HCT116 (cell line): ENCODE results near the gene DCDC2C. TPM values are rescaled to one million over a fixed set of nuclear protein-coding genes. Genes with fewer than 3 reads are reported as not detected.

Experiments
- ATAC-seq: fragments of 200-7000 bp; cut with Tn5 transposase; 2 replicates; pipeline ENCODE4 v1.9.1; 2020; ENCODE audit warnings: mild to moderate bottlenecking, moderate library complexity
- BruUV-seq: library from RNA; stranded (reverse); fragments of 400-500 nt; replicated peaks from 2 replicates; lab custom pipeline; 2021; lab: Mats Ljungman, UMichigan
- CTCF ChIA-PET: fragments of 300-600 bp; sonication (Branson Sonifier 250); formaldehyde crosslinking; loops from one replicate; lab custom pipeline; 2021; ENCODE audit warnings: antibody characterized with exemption; lab: Charles Lee
- POLR2A ChIA-PET: fragments of 300-600, 350-600 bp; sonication (Branson Sonifier 250); formaldehyde crosslinking; loops from one replicate; lab custom pipeline; 2021; ENCODE audit warnings: antibody characterized with exemption; lab: Charles Lee
- RAD21 ChIA-PET, 2 experiments: fragments of 300-600 bp; sonication (Branson Sonifier 250); formaldehyde crosslinking; loops; one replicate each; lab custom pipeline; 2023; ENCODE audit warnings: low total read pairs in 2 of 2; ENCODE audit not compliant: uncharacterized antibody in 2 of 2, unreplicated experiment in 2 of 2, low non-redundant PET in 1 of 2; lab: Charles Lee
- DNase-seq: peaks from one replicate; pipeline ENCODE4 v3.0.0-alpha.2; 2010; ENCODE audit warnings: low read depth, low spot score
- H2AFZ ChIP-seq: fragments of 200-600 bp; shearing (Covaris generic), sonication (generic); 2 replicates; pipeline ENCODE4 v1.6.1; 2017; ENCODE audit warnings: low read depth, mixed run types, mixed read lengths, antibody characterized with exemption, low read length; ENCODE audit not compliant: poor library complexity, severe bottlenecking
- H3K27ac ChIP-seq: 2 replicates; pipeline ENCODE4 v1.5.1; 2012; ENCODE audit warnings: low read depth, low read length
- H3K27me3 ChIP-seq: fragments of 200-600 bp; sonication (generic); 2 replicates; pipeline ENCODE4 v1.6.1; 2016; ENCODE audit warnings: mixed run types, low read length, mixed read lengths; ENCODE audit not compliant: insufficient read depth
- H3K36me3 ChIP-seq, 2 experiments: fragments of 200-500 bp in 1 of 2; fragments of 200-600 bp in 1 of 2; sonication (Bioruptor generic) in 1 of 2; sonication (generic) in 1 of 2; 2 replicates each; pipeline versions ENCODE4 v1.5.1 to v1.6.1; 2014 to 2016; ENCODE audit warnings: low read length in 2 of 2, inconsistent platforms in 1 of 2, mixed read lengths in 1 of 2, mixed run types in 1 of 2; ENCODE audit not compliant: insufficient read depth in 2 of 2, control insufficient read depth in 1 of 2
- H3K4me1 ChIP-seq, 2 experiments: fragments of 200-600 bp in 1 of 2; sonication (generic) in 1 of 2; 2 replicates each; pipeline versions ENCODE4 v1.5.1 to v1.6.1; 2012 to 2017; ENCODE audit warnings: low read length in 2 of 2, inconsistent platforms in 1 of 2, mild to moderate bottlenecking in 1 of 2, mixed read lengths in 1 of 2, mixed run types in 1 of 2, moderate library complexity in 1 of 2; ENCODE audit not compliant: insufficient read depth in 2 of 2, control insufficient read depth in 1 of 2
- H3K4me2 ChIP-seq: fragments of 200-600 bp; sonication (generic); 2 replicates; pipeline ENCODE4 v1.6.1; 2017; ENCODE audit warnings: mixed run types, low read length, mixed read lengths
- H3K4me3 ChIP-seq, 2 experiments: fragments of 200-600 bp in 1 of 2; sonication (generic) in 1 of 2; replicated peaks in 1 of 2; 2 replicates each; pipeline ENCODE4 v1.5.1; 2011 to 2016; ENCODE audit warnings: low read length in 2 of 2, control low read depth in 1 of 2, low read depth in 1 of 2, mild to moderate bottlenecking in 1 of 2, mixed read lengths in 1 of 2, mixed run types in 1 of 2
- H3K79me2 ChIP-seq: fragments of 200-600 bp; sonication (generic); 2 replicates; pipeline ENCODE4 v1.6.1; 2017; ENCODE audit warnings: mild to moderate bottlenecking, mixed run types, low read length, moderate library complexity, mixed read lengths; ENCODE audit not compliant: insufficient read depth
- H3K9ac ChIP-seq: fragments of 200-600 bp; sonication (generic); 2 replicates; pipeline ENCODE4 v1.6.1; 2016; ENCODE audit warnings: low read length, mixed read lengths
- H3K9me2 ChIP-seq: fragments of 200-600 bp; sonication (generic), shearing (Covaris generic); 2 replicates; pipeline ENCODE4 v1.6.1; 2017; ENCODE audit warnings: mixed run types, mild to moderate bottlenecking, moderate library complexity; ENCODE audit not compliant: insufficient read depth
- H3K9me3 ChIP-seq, 2 experiments: fragments of 200-500 bp in 1 of 2; fragments of 200-600 bp in 1 of 2; sonication (Bioruptor generic) in 1 of 2; sonication (generic) in 1 of 2; 2 replicates each; pipeline ENCODE4 v1.6.1; 2014 to 2017; ENCODE audit warnings: low read length in 2 of 2, mixed read lengths in 2 of 2, inconsistent platforms in 1 of 2, low read depth in 1 of 2, mild to moderate bottlenecking in 1 of 2, mixed run types in 1 of 2, moderate library complexity in 1 of 2; ENCODE audit not compliant: control insufficient read depth in 1 of 2, insufficient read depth in 1 of 2
- H4K20me1 ChIP-seq: fragments of 200-600 bp; sonication (generic), shearing (Covaris generic); 2 replicates; pipeline ENCODE4 v1.6.1; 2017; ENCODE audit warnings: mixed run types, mild to moderate bottlenecking, moderate library complexity; ENCODE audit not compliant: insufficient read depth
- CEBPB ChIP-seq: IDR thresholded peaks from 2 replicates; pipeline ENCODE4 v1.6.1; 2012; ENCODE audit warnings: low read depth
- EGR1 ChIP-seq: IDR thresholded peaks from 2 replicates; pipeline ENCODE4 v1.6.1; 2012; ENCODE audit warnings: low read depth
- EZH2phosphoT487 ChIP-seq: fragments of 200-600 bp; IDR thresholded peaks from 2 replicates; pipeline ENCODE4 v1.6.1; 2018; ENCODE audit warnings: antibody characterized with exemption, borderline replicate concordance
- FOSL1 ChIP-seq: IDR thresholded peaks from 2 replicates; pipeline ENCODE4 v1.6.1; 2012; ENCODE audit warnings: low read depth
- JUND ChIP-seq: IDR thresholded peaks from 2 replicates; pipeline ENCODE4 v1.6.1; 2012
- POLR2A ChIP-seq: IDR thresholded peaks from 2 replicates; pipeline ENCODE4 v1.7.0; 2011; ENCODE audit warnings: borderline replicate concordance; ENCODE audit not compliant: insufficient read depth, insufficient read length; ENCODE audit errors: extremely low read depth
- POLR2AphosphoS5 ChIP-seq: IDR thresholded peaks from 2 replicates; pipeline ENCODE4 v1.6.1; 2011; ENCODE audit warnings: mild to moderate bottlenecking, low read depth, low read length, moderate library complexity
- RAD21 ChIP-seq: IDR thresholded peaks from 2 replicates; pipeline ENCODE4 v1.6.1; 2012; ENCODE audit warnings: low read depth, mild to moderate bottlenecking
- SIN3A ChIP-seq: IDR thresholded peaks from 2 replicates; pipeline ENCODE4 v1.6.1; 2012; ENCODE audit warnings: low read depth
- SP1 ChIP-seq: IDR thresholded peaks from 2 replicates; pipeline ENCODE4 v1.6.1; 2012; ENCODE audit warnings: low read depth
- TCF7L2 ChIP-seq: IDR thresholded peaks from 2 replicates; pipeline ENCODE4 v1.7.0; 2011; ENCODE audit warnings: borderline replicate concordance, inconsistent platforms; ENCODE audit not compliant: insufficient read depth, insufficient read length; ENCODE audit errors: extremely low read depth
- ZBTB33 ChIP-seq: IDR thresholded peaks from 2 replicates; pipeline ENCODE4 v1.6.1; 2011; ENCODE audit warnings: mild to moderate bottlenecking, low read length, moderate library complexity; ENCODE audit not compliant: insufficient replicate concordance; ENCODE audit errors: extremely low read depth
- ZFX ChIP-seq: fragments of 450-650 bp; IDR thresholded peaks from 2 replicates; pipeline ENCODE4 v1.6.1; 2017
- ZNF274 ChIP-seq: fragments of 200-500 bp; sonication (Bioruptor generic); IDR thresholded peaks from 2 replicates; pipeline ENCODE4 v1.6.1; 2014; ENCODE audit warnings: mild to moderate bottlenecking, low read depth, low read length, inconsistent platforms
- intact Hi-C: fragments of 100-400 bp; cut with micrococcal nuclease; formaldehyde crosslinking; loops from 2 replicates; pipeline ENCODE4 v1.10.0; 2022
- total RNA-seq: library from RNA; stranded (reverse); gene quantifications from one replicate; pipeline ENCODE4 v1.2.1, GENCODE V29; 2021; ENCODE audit not compliant: unreplicated experiment
- TF ChIP-seq, protein P1 (sequence below): IDR thresholded peaks from 2 replicates; pipeline ENCODE4 v1.6.1; 2012

DCDC2C gene
- total RNA-seq, 1 experiment from 2014 or later = not detected

- no peaks in the 10 kb centered on the region for H3K9me2 ChIP-seq
- ChIA-PET POLR2A (no interaction called here), CTCF (no interaction called here), RAD21 (no interaction called here)
- H3K9me3 ChIP-seq = no peaks in the 10 kb centered on the region
- H3K79me2 ChIP-seq = no peaks in the 10 kb centered on the region
- no peaks in the 10 kb centered on the region for H4K20me1 ChIP-seq
- ATAC-seq (no peak), DNase-seq (no peak)
- H3K27me3 ChIP-seq = peaks cover 59% of the 10 kb centered on the region
- H3K9ac ChIP-seq = no peak overlapping the region
- H3K4me3 ChIP-seq = no peak overlapping the region
- H2AFZ ChIP-seq = no peak overlapping the region
- no peaks in the 10 kb centered on the region for H3K36me3 ChIP-seq
- intact Hi-C loops = no loop called here
- BruUV-seq = no TSS peak
- no peak overlapping the region for H3K27ac ChIP-seq
- H3K4me2 ChIP-seq = no peak overlapping the region
- H3K4me1 ChIP-seq = no peaks in the 10 kb centered on the region
- TF ChIP-seq ZBTB33 (no peak), JUND (no peak), POLR2AphosphoS5 (no peak), CEBPB (no peak), EZH2phosphoT487 (no peak), EGR1 (no peak), SP1 (no peak), FOSL1 (no peak), POLR2A (no peak), ZFX (no peak), ZNF274 (no peak), SIN3A (no peak), TCF7L2 (no peak), RAD21 (no peak)
- TF ChIP-seq, protein P1, sequence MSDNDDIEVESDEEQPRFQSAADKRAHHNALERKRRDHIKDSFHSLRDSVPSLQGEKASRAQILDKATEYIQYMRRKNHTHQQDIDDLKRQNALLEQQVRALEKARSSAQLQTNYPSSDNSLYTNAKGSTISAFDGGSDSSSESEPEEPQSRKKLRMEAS = no peak
Measured at GRCh38 chr2:3762771-3763447, 59.5 kb downstream of the DCDC2C start.
